HUES48 (cell line): ENCODE results near the gene ADRA2B.
A peak's percentile ranks its signal among the peaks of the same experiment; 100 is the strongest.

ENCODE experiments used
- H3K27ac ChIP-seq: one replicate; pipeline ENCODE4 v1.7.0; 2013; ENCODE audit warnings: low read depth, low read length, inconsistent platforms
- H3K27me3 ChIP-seq: 2 replicates; pipeline ENCODE4 v1.6.1; 2013; ENCODE audit warnings: mild to moderate bottlenecking, low read length; ENCODE audit not compliant: control insufficient read depth, insufficient read depth
- H3K36me3 ChIP-seq: 2 replicates; pipeline ENCODE4 v1.6.1; 2013; ENCODE audit warnings: low read length; ENCODE audit not compliant: control insufficient read depth, insufficient read depth
- H3K4me1 ChIP-seq: 2 replicates; pipeline ENCODE4 v1.6.1; 2013; ENCODE audit warnings: mild to moderate bottlenecking, low read length; ENCODE audit not compliant: control insufficient read depth, insufficient read depth
- H3K4me3 ChIP-seq: 2 replicates; pipeline ENCODE4 v1.5.1; 2013; ENCODE audit warnings: mild to moderate bottlenecking, low read depth, low read length
- H3K9ac ChIP-seq: 2 replicates; pipeline ENCODE4 v1.6.1; 2013; ENCODE audit warnings: mild to moderate bottlenecking, low read depth, low read length, moderate library complexity
- H3K9me3 ChIP-seq: 2 replicates; pipeline ENCODE4 v1.6.1; 2013; ENCODE audit warnings: low read length; ENCODE audit not compliant: control insufficient read depth, insufficient read depth

ADRA2B gene

GRCh38 chr2:96147593-96148201 lies 31.3 kb upstream of the ADRA2B start:
- Histone ChIP-seq H3K4me3 (no peak overlapping the region), H3K4me1 (peaks cover 34% of the 10 kb centered on the region), H3K9me3 (no peaks in the 10 kb centered on the region), H3K9ac (no peak overlapping the region), H3K36me3 (0 out of 2 replicates have a peak, but pooled peaks cover 3% of the 10 kb centered on the region), H3K27ac (peak overlapping the region; percentile 28), H3K27me3 (peaks cover 37% of the 10 kb centered on the region)

- no peak overlapping the region for H3K9ac ChIP-seq
- no peaks in the 10 kb centered on the region for H3K9me3 ChIP-seq
- H3K27ac ChIP-seq: no peak overlapping the region
- H3K4me1 ChIP-seq: peaks cover 31% of the 10 kb centered on the region
- no peak overlapping the region for H3K4me3 ChIP-seq
- 0 out of 2 replicates have a peak, but pooled peaks cover 3% of the 10 kb centered on the region for H3K36me3 ChIP-seq
- peaks cover 37% of the 10 kb centered on the region for H3K27me3 ChIP-seq
Measured at GRCh38 chr2:96146881-96147592, 30.7 kb upstream of the ADRA2B start.

GRCh38 chr2:96146153-96146880 lies 29.9 kb upstream of the ADRA2B start:
- Histone ChIP-seq H3K9me3 (no peaks in the 10 kb centered on the region), H3K9ac (no peak overlapping the region), H3K36me3 (0 out of 2 replicates have a peak, but pooled peaks cover 3% of the 10 kb centered on the region), H3K4me3 (no peak overlapping the region), H3K27me3 (peaks cover 37% of the 10 kb centered on the region), H3K27ac (no peak overlapping the region), H3K4me1 (peaks cover 31% of the 10 kb centered on the region)

- Histone ChIP-seq H3K9ac (no peak overlapping the region), H3K4me1 (peaks cover 31% of the 10 kb centered on the region), H3K4me3 (peak overlapping the region; percentile 62; the same call in 1 of the 2 replicates), H3K27me3 (peaks cover 37% of the 10 kb centered on the region), H3K36me3 (0 out of 2 replicates have a peak, but pooled peaks cover 3% of the 10 kb centered on the region), H3K9me3 (no peaks in the 10 kb centered on the region), H3K27ac (no peak overlapping the region)
Measured at GRCh38 chr2:96145848-96146152, 29.4 kb upstream of the ADRA2B start.

GRCh38 chr2:96145036-96145847 lies 28.9 kb upstream of the ADRA2B start, which contains the start of gene DUSP2:
Gene DUSP2 (minus strand): TSS chr2:96145440. CDS start chr2:96145354, 86 bp downstream.
- Histone ChIP-seq H3K36me3 (0 out of 2 replicates have a peak, but pooled peaks cover 3% of the 10 kb centered on the region), H3K4me1 (peaks cover 31% of the 10 kb centered on the region), H3K4me3 (peak within 1 kb of the TSS; percentile 62), H3K9ac (peak within 1 kb of the TSS; percentile 75), H3K27ac (no peak within 1 kb of the TSS), H3K27me3 (peaks cover 37% of the 10 kb centered on the region), H3K9me3 (no peaks in the 10 kb centered on the region)

GRCh38 chr2:96144481-96145035 lies 28.2 kb upstream of the ADRA2B start:
- Histone ChIP-seq H3K27ac (no peak overlapping the region), H3K27me3 (peaks cover 37% of the 10 kb centered on the region), H3K9ac (peak overlapping the region; percentile 75), H3K4me1 (peaks cover 31% of the 10 kb centered on the region), H3K36me3 (0 out of 2 replicates have a peak, but pooled peaks cover 3% of the 10 kb centered on the region), H3K4me3 (peak overlapping the region; percentile 62), H3K9me3 (no peaks in the 10 kb centered on the region)

GRCh38 chr2:96143848-96144480 lies 27.6 kb upstream of the ADRA2B start:
- H3K9me3 ChIP-seq: no peaks in the 10 kb centered on the region
- peaks cover 34% of the 10 kb centered on the region for H3K4me1 ChIP-seq
- no peak overlapping the region for H3K9ac ChIP-seq
- 0 out of 2 replicates have a peak, but pooled peaks cover 3% of the 10 kb centered on the region for H3K36me3 ChIP-seq
- no peak overlapping the region for H3K27ac ChIP-seq
- H3K4me3 ChIP-seq: peak overlapping the region; percentile 62
- peaks cover 37% of the 10 kb centered on the region for H3K27me3 ChIP-seq

GRCh38 chr2:96143231-96143847 lies 27.0 kb upstream of the ADRA2B start:
- Histone ChIP-seq H3K4me1 (peaks cover 30% of the 10 kb centered on the region), H3K27ac (no peak overlapping the region), H3K4me3 (no peak overlapping the region), H3K9ac (no peak overlapping the region), H3K9me3 (no peaks in the 10 kb centered on the region), H3K27me3 (peaks cover 37% of the 10 kb centered on the region), H3K36me3 (0 out of 2 replicates have a peak, but pooled peaks cover 3% of the 10 kb centered on the region)

GRCh38 chr2:96142217-96143113 lies 26.1 kb upstream of the ADRA2B start:
- Histone ChIP-seq H3K4me3 (no peak overlapping the region), H3K27me3 (peaks cover 34% of the 10 kb centered on the region), H3K9me3 (no peaks in the 10 kb centered on the region), H3K36me3 (0 out of 2 replicates have a peak, but pooled peaks cover 3% of the 10 kb centered on the region), H3K4me1 (peaks cover 24% of the 10 kb centered on the region), H3K9ac (no peak overlapping the region), H3K27ac (no peak overlapping the region)
